Stimulated activated CD8-positive, alpha-beta memory T cell treated with anti-CD3 and anti-CD28 coated beads, Interleukin-12 subunit alpha, Interleukin-12 subunit beta, amount 100 ng/mL, for 4 hours (primary cell): ENCODE data around the gene ROGDI.

Source experiments
- DNase-seq: peaks from one replicate; pipeline ENCODE4 v3.0.0-alpha.2; 2020; ENCODE audit warnings: low read depth

The ROGDI gene

DNA sequence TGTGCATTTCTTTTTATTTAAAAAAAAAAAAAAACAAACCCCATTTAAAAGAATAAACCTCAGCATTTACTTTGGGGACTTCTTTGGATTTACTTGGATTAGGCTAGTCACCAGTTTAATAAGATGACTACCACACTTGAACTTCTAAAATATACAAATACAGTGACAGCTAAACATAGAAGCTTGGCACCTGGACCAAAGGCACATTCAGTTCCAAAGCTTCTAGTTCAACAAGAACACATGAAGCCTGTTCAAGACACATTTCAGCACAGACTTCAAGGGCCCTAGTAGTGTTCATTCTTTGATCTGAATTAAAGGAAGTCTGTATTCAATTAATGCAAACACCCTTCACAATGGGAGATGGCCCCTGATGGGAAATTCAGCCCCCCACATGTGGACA lies 11.6 kb upstream of the ROGDI start:
- no peak for DNase-seq

DNA sequence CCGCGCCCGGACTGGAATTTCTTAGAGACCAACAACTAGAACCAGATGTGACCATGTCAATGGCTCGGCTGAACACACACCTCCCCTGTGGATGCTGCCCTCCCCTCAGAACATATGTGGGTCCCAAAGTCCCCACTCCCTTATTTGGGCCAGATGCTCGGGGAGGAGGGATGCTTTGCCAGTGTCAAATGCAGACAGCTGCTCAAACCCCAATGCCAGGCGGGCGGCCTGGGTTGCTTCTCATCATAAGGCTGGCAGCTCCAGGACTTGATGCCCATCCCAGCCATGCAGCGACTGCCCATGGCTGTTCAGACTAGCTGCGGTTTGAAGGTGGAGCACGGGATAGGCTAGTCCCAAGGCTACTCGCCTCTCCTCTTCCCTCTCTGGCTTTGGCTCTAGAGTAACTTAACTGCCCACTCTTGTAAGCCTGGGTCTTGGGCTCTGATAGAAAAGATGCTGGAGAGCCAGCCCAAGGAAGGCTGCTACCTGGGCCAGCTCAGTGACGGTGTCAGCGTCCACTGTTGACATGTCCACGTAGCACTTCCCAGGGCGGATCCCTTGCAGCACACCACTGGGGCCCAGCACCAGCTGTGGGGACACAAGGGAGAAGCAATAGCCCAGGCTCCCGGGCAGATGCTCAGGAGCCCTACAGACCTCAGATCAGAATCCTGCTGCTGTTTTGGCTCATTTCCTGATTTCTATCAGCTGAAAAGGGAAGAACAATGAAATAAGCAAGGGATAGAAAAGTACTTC lies 11.0 kb upstream of the ROGDI start:
- DNase-seq: no peak

DNA sequence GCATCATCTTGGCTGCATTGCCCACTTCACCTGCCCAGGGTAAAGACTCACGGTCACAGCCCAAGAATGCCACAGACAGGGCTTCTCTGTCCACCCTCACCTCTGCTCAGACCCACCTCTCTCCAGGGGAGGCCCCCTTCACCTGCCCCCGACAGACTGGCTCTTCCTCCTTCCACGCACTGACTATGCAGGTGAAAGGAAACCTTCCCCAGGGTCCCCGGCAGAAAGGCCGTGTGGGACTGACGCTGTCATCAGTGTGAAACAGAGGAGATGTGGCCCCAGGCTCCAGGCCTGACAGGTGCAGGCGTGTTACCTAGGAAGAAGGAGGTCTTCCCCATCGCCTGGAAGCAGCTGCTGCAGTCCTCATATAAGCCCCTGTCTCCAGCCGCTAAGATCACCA lies 9.3 kb upstream of the ROGDI start:
- no peak for DNase-seq

DNA sequence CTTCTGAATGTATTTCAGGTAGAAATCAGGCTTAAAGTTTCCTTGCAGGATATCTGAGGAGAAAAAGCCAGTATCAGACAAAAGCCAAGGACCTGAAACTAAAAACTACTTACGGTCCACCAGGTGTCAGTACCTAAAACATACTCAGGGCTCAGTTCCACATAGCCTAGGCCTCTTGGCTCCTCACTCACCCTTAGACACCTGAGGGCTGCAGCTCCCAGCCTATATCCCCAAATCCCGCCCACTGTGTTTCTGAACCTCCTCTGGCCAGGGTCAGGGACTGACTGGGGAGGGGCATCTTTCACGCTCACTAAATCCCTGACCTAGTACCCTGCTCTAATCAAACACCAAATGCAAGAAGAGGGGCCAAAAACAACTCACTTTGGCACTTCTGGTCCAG lies 8.8 kb upstream of the ROGDI start:
- no peak for DNase-seq

DNA sequence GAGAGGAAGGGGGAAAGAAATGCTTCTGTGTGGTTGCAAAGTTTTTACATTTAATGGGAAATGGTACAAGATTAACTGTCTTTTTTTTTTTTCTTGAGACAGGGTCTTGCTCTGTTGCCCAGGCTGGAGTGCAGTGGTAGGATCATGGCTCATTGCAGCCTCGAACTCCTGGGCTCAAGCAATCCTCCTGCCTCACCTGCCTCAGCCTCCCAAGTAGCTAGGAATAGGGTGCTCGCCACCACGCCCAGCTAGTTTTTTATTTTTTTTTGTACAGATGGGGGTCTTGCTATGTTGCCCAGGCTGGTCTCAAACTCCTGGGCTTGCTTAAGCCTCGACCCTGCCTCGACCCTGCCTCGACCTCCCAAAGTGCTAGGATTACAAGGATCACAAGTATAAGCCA lies 3.8 kb upstream of the ROGDI start:
- no peak for DNase-seq

DNA sequence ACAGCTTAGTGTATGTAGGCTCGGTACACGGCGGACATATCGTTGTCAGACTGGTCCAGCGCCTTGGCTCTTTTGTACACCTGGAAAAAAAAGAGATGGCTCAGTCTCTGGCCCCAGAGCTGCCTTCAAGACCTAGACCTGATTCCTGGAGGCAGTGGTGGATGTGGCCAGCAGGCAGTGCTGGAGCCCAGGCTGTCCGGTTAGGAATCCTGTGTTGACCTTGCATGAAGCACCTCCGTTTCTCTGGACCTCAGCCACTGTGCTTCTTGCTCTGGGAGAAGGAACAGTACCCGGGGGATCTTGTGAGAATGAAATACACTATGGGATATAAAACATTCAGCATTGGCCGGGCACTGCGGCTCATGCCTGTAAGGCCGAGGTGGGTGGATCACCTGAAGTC lies 2.8 kb upstream of the ROGDI start:
- DNase-seq: no peak

DNA sequence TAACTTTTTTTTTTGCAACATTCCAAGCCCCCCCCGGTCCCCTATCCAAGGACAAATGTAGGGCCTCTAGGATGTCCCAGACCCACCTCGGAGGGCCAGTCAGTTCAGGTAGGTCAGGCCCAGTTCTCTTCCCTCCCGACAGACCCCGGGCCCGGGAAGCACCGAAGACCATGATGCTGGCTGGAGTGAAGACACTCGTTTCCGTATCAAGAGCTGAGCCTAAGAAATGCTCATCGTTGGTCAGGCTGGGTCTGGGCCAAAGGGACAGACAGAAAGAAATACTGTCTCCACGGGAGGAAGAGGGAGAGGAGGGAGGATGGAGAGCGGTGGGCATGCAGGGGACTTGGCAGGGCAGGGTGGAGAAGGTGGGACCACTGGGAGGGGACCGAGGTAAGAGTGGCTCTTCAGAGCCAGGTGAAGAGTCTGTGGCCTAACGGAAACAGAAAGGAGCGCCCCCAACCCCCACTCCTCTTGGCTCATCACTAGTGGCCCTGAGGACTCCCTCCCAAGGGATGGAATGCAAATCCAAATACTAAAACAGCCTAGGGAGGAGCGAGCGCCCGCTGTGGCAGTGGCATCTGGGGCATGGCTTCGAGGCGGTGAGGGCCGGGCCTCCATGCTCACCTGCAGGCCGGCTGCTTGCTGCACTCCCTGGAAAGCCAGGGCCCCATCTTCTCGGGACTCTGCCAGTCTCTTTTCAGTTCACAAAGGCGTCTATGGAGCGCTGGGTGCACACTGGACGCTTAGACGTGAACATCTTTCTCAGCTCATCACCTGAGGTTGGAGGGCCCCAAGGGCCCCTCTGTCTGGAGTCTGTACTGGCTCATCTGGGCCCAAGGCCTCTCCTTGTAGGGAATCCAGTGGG lies 1.7 kb upstream of the ROGDI start:
- no peak for DNase-seq

DNA sequence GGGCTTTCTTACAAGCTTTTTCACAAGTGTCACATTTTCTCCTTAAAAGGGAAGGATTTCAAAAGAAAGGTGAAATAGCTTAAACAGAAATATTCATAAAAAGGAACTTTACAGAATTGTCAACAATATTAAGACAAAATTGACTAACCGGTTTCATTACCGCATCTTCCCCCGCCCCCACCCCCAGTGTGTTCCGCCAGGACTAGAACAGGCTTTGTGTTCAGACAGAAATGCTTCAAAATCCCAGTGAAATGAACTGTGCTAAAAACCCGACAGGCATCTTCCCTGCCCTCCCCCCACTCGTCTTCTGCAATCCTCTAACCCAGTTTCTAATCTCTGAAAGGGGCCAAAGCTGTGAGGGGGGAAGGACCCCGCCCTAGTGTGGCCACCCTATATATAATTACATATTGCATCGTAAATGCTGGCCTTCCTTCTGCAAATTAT lies 990 bp upstream of the ROGDI start:
- no peak for DNase-seq

DNA sequence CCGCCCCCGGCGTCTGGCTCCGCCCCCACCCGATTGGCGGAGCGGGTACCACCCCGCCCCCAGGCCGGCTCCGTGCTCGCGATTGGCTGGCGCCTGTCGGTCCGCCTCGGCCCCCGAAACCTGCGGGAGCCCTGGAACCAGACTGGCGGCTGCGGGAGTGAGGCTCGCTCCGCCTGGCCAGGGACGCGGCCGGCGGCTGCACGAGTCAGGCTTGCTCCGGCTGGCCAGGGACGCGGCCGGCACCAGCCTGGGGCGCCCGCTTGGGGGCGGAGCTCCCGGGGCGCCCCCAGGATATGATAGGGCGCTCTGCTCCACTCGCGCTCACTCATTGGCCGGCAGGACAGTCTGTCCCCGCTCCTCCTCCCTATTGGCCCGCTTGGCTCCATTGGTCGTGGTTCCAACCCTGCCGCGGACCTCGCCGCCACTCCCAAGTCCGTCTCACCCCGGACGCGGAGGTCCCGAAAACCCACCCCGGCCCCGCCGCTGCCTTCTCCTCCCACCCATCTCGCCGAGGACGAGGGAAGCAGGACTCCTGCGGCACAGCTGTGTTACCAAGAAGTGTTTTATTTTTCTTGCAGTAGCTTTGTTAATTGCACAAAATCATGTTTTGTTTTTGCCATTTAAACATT lies 340 bp upstream of the ROGDI start:
- peak; percentile 83 for DNase-seq

DNA sequence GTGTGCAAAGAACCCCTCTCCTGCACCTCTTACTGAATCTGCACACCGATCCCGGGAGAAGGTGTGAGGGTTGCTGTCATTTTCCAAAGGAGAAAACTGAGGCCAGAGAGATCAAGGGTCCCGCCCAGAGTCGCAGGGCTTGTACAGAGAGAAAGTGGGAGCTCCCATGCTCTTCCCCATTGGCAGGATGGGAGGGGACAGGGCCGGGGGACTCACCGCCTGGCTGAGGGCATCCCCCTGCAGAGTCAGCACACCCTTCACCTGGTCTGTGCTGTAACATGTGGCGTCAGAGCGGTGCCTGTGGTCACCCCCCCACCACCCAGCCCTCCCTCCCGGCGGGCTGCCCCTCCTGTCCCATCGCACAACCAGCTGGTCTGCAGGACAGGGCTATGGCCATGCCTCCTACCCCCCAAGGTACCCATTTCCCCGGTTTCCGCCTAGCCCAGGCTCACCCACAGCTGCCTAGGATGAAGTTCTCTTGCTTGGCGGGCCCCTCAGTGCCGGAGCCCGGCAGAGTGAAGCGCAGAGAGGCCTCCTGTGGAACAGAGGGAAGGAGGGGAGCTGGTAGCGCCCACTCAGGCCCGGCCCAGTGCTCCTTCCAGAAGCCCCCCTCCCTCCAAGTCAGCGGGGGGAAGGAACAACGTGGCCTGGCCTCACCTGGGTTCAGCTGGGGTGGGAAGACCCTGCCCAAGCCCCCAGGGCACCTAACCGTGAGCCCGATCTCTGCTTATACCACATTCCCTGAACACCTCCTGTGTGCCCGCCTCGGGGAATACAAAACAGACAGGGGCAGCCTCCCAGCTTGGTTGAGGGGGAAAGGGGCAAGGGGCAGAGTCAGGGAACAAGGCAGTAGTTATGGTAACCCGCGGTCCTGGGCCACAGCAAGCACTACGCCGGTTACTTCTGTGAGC lies 1.1 kb downstream of the ROGDI start:
- DNase-seq: no peak

DNA sequence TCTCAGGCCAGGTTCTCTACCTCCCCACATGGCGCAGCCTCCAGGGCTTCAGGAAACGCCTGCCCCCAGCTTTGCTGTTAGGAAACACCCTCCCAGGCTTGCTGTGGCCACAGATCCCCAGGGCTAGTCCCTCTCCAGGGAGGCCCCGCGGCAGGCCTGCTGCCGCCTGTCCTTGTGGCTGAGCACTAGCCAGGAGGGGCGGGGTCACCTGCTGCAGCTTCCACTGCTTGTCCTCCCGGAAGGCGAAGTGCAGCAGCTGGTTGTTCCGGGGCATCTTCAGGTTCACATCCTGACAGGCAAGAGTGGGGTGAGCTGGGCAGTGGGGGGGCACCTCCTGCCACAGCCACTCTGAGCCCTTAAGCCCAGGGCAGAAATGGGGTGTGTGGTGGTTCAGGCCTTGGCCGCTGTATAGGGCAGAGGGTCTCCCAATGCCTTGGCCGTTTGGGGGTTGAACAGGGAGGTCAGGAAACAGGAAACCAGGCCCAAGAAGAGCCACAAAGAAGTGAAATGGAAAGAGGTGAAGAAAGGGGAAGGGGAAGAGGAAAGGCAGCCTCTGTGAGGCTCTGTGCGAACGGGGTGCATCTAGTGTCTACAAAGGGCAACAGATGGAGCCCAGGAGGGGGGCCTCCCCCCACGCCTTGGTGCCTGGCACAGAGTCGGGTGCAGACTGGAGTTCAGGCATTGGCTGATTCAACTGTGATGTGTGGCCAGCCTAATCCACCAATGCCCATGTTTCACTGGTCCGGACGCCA lies 2.0 kb downstream of the ROGDI start:
- no peak for DNase-seq

DNA sequence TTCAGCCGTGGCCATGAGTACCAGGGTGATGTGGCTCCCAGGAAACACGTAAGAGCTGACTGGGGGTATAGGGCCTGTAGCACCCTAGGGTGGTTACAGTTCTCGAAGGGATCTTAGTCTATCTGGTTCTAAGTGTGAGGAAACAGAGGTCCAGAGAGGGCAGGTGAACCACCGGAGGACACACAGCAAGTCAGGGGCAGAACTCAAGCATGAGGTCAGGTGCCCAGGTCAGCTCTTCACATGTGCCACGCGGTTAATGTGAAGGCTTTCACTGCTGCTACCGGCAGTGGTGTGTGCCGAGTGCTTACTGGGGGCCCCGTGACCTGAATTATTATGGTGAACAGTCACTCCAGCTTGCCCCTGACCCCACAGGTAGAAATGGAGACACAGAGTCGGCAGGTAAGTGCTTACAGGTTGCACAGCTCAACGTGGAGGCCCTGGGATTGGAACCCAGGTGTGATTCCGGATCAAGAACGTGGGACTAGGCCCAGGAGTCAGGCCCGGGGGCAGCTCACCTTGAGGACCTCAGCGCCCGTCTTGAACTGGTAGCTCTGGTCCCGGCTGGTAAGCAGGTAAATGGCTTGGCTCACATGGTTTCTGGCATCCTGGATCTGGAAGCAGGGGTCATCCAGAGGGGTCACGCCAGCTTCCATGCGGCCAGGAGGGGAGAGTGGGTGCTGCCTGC lies 3.1 kb downstream of the ROGDI start:
- DNase-seq: no peak

DNA sequence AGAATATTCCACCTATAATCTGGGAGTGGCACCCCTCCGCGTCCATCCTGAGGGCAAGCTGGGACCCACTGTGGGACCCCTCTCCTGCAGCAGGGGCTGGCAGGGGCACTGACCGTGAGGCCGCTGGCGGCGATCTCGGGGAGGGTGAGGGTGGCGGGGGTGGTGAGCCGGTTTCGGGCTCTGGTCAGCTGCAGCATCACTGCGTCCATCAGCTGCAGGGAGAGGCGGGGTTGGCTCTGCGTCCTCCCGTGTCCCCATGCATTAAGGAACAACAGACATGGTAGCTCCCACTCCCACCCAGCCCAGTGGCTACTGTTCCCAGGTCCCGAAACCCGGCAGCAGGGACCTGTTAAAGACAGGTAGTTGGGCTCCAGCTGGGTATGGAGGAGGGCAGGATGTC lies 4.0 kb downstream of the ROGDI start:
- no peak for DNase-seq

DNA sequence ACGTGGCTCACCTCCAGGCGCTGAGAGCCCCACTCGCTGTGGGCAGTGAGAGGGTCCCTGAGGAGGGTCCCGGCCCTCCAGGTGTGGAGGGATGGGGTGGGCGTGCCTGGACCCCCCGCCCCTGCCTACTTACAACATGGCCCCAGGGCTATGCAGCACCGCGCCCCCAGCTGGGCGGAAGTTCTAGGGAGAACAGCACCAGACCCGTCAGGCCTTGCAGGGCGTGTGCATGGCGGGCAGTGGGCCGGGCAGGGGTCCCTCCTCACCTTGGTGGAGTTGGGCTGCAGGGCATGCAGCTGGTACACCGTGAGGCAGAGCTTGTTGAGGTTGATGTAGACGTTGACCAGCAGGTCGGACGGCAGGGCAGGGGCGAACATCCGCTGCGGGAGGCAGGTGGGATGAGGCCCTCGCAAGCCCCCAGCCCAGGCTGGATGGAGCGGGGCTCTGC lies 4.6 kb downstream of the ROGDI start:
- no peak for DNase-seq

DNA sequence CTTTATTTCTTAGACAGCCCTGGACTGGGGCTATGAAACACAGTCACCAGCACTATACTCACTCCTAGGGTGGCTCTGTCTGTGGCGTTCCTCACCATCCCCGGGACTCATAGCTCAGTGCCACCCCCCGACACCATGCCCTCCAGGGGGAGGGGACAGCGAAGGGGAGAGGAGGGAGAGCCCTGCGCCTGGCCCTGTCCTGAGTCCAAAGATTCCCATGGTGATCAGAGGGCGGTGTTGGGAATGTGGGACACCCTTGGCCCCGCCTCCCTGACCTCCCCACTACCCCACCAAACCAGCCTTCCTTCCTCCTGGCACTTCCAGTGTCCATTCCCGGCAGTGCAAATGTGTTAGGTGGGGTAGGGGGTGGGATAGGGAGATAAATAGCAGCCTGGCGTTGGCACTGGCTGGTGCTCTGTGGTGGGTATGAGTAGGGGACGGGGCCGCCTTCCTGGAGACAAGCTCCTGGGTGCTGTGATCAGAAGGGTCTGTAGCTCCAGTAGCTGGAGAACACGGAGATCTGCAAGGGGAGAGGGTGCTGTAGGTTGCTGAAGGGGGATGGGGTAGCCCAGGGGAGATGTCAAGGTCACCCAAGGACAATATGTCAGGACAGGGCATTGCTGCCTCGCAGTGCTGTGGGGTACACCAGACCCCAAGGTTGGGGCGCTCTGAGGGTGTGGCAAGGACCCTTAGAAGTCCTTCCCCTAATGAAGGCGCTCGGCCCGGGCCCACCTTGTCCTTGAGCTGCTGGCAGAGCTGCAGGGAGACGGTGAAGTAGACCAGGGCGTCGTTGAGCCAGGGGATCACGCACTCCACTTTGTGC lies 5.2 kb downstream of the ROGDI start:
- DNase-seq: no peak

DNA sequence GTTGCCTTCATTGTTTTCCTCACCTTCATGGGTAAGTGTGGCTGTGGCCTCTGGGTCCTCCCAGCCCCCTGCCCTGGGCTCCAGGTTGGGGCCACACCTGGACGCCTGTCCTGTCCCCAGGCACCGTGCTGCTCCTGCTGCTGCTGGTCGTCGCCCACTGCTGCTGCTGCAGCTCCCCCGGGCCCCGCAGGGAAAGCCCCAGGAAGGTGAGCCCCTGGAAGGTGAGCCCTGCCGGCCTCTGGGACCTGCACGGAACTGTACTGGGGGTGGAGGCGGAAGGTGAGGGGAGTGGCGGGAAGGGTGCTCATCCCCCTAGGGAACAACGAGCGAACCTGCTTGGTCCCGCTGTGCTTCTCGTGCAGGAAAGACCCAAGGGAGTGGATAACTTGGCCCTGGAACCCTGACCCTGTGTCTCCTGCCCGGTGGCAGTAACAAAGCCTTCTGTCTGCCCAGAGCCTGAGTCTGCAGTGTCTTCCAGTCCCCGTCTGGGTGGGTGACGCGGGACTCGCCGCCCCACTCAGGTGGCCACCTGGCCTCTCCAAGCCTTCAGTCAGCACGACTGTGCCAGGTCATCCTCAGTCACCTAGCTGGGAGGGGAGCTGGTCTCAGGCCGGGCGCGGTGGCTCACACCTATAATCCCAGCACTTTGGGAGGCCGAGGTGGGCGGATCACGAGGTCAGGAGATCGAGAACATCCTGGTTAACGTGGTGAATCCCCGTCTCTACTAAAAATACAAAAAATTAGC lies 6.4 kb downstream of the ROGDI start:
- no peak for DNase-seq

DNA sequence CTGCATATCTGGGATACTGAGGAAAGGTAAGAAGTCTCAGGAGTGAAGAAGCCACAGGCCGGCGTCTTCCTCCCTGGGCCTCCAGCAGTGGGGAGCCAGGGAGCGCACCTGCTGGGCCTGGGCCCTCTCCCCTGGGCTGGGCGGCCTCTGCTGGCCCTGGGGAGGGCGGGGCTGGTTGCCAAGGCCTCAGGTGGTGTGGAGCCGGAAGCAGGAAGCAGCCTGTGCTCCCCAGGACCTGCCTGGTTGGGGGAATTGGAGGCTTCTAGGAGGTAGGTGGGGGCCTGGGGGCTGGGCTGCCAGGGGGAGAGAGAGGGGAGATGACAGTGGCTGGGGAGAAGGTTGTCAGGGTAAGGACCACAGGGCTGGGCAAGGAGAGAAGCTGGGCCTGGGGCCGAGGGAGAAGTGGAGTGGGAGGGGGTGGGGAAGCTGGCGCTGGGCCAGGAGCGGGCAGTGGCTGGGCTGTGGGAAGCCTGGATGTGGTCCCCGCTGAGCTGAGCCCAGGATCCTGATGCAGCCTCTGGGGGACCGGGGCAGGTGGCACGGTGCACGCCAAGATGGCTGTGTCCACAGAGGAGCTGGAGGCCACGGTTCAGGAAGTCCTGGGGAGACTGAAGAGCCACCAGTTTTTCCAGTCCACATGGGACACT lies 7.1 kb downstream of the ROGDI start, which contains the start of gene SMIM22:
Gene SMIM22, plus strand, starts transcription at position 189 of the 647 bp plus-strand sequence. Its CDS starts 366 bp downstream, at position 555.
- no peak for DNase-seq

DNA sequence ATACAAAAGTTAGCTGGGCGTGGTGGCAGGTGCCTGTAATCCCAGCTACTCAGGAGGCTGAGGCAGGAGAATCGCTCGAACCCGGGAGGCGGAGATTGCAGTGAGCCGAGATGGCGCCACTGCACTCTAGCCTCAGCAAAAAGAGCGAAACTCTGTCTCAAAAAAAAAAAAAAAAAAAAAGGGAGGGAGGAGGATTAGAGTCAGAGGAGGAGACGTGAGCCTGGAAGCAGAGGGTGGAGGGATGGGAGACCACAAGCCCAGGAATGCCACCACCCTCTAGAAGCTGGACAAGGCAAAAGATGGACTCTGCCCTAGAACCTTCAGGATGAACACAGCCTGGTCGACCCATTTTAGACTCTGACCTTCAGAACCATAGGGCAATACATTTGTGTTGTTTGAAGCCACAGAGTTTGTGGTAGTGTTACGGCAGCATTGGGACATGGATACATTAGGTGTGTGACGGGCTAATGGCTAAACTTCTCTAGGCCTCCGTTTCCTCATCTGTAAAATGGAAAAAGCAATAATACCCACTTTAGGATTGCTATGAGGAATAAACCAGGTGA lies 9.4 kb downstream of the ROGDI start:
- no peak for DNase-seq
